MM.1S (cell line): Measurements from ENCODE around the gene CYB5R2.

Source experiments
- DNase-seq: peaks from one replicate; pipeline ENCODE4 v3.0.0-alpha.2; 2015
- H2AFZ ChIP-seq: fragments of 300-600 bp; sonication (generic); 2 replicates; pipeline ENCODE4 v1.6.0; 2016; ENCODE audit warnings: antibody characterized with exemption, low read length
- H3F3A ChIP-seq: fragments of 300-600 bp; sonication (generic); 2 replicates; pipeline ENCODE4 v1.6.1; 2016; ENCODE audit warnings: mild to moderate bottlenecking, antibody characterized with exemption, low read length, moderate library complexity, mixed read lengths; ENCODE audit not compliant: insufficient read depth
- H3K27ac ChIP-seq: fragments of 300-600 bp; sonication (generic); 2 replicates; pipeline ENCODE4 v1.5.1; 2016; ENCODE audit warnings: mild to moderate bottlenecking, low read length
- H3K27me3 ChIP-seq: fragments of 300-600 bp; sonication (generic); replicated peaks from 2 replicates; pipeline ENCODE4 v1.6.0; 2016; ENCODE audit warnings: low read length; ENCODE audit not compliant: insufficient read depth
- H3K36me3 ChIP-seq: fragments of 300-600 bp; sonication (generic); replicated peaks from 2 replicates; pipeline ENCODE4 v1.6.1; 2016; ENCODE audit warnings: mild to moderate bottlenecking, low read length, mixed read lengths; ENCODE audit not compliant: insufficient read depth
- H3K4me1 ChIP-seq: fragments of 300-600 bp; sonication (generic); 2 replicates; pipeline ENCODE4 v1.6.1; 2016; ENCODE audit warnings: low read length, mixed read lengths
- H3K4me2 ChIP-seq: fragments of 300-600 bp; sonication (generic); 2 replicates; pipeline ENCODE4 v1.6.0; 2016; ENCODE audit warnings: low read depth, low read length
- H3K4me3 ChIP-seq: fragments of 300-600 bp; sonication (generic); 2 replicates; pipeline ENCODE4 v1.5.1; 2016; ENCODE audit warnings: low read length, mixed read lengths
- H3K79me2 ChIP-seq: fragments of 300-600 bp; sonication (generic); 2 replicates; pipeline ENCODE4 v1.6.1; 2016; ENCODE audit warnings: mixed run types, low read length, mixed read lengths
- H3K9ac ChIP-seq: fragments of 300-600 bp; sonication (generic); 2 replicates; pipeline ENCODE4 v1.6.1; 2016; ENCODE audit warnings: low read length, mixed read lengths
- H3K9me2 ChIP-seq: fragments of 300-600 bp; sonication (generic); replicated peaks from 2 replicates; pipeline ENCODE4 v1.6.1; 2016; ENCODE audit warnings: mild to moderate bottlenecking, low read length, mixed read lengths; ENCODE audit not compliant: insufficient read depth
- H3K9me3 ChIP-seq: fragments of 300-600 bp; sonication (generic); replicated peaks from 2 replicates; pipeline ENCODE4 v1.6.1; 2016; ENCODE audit warnings: mild to moderate bottlenecking, low read length, mixed read lengths; ENCODE audit not compliant: insufficient read depth
- H4K20me1 ChIP-seq: fragments of 300-600 bp; sonication (generic); 2 replicates; pipeline ENCODE4 v1.6.1; 2016; ENCODE audit warnings: mild to moderate bottlenecking, low read length, moderate library complexity, mixed read lengths; ENCODE audit not compliant: insufficient read depth
- EZH2 ChIP-seq: fragments of 300-600 bp; sonication (generic); optimal IDR thresholded peaks from 2 replicates; pipeline ENCODE3; 2017; ENCODE audit warnings: low read depth, mild to moderate bottlenecking, antibody characterized with exemption, low read length, mixed read lengths
- EZH2phosphoT487 ChIP-seq: fragments of 300-600 bp; sonication (generic); IDR thresholded peaks from 2 replicates; pipeline ENCODE4 v1.6.1; 2018; ENCODE audit warnings: antibody characterized with exemption, low read length
- TF ChIP-seq, protein P1 (sequence below): fragments of 300-600 bp; sonication (generic); IDR thresholded peaks from 2 replicates; pipeline ENCODE4 v1.5.1; 2016; ENCODE audit warnings: antibody characterized with exemption, low read length, mixed read lengths

The CYB5R2 gene

DNA sequence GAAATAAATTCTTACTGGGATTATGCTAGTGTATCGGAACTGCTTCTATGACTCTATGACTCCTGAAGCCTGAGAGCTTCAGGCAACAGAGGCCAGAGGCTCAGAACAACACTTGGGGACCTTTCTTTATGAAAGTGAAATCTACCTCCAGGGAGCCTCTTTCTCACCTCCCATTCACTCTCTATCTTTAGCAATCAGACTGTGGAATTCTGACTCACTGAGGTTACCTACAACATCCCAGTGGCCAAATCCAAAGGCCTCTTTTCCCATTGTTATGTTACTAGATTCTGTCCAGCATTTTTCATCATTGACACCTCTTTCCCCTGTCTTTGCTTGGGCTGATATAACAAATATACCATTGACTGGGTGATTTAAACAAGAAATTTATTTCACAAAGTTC lies 14.1 kb upstream of the CYB5R2 start:
- H4K20me1 ChIP-seq: no peaks in the 10 kb centered on the region
- H3K4me3 ChIP-seq: no peak overlapping the region
- TF ChIP-seq, protein P1, sequence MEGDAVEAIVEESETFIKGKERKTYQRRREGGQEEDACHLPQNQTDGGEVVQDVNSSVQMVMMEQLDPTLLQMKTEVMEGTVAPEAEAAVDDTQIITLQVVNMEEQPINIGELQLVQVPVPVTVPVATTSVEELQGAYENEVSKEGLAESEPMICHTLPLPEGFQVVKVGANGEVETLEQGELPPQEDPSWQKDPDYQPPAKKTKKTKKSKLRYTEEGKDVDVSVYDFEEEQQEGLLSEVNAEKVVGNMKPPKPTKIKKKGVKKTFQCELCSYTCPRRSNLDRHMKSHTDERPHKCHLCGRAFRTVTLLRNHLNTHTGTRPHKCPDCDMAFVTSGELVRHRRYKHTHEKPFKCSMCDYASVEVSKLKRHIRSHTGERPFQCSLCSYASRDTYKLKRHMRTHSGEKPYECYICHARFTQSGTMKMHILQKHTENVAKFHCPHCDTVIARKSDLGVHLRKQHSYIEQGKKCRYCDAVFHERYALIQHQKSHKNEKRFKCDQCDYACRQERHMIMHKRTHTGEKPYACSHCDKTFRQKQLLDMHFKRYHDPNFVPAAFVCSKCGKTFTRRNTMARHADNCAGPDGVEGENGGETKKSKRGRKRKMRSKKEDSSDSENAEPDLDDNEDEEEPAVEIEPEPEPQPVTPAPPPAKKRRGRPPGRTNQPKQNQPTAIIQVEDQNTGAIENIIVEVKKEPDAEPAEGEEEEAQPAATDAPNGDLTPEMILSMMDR: no peak
- TF ChIP-seq EZH2phosphoT487 (no peak), EZH2 (no peak)
- no peak overlapping the region for H3K4me2 ChIP-seq
- H3K36me3 ChIP-seq: no peaks in the 10 kb centered on the region
- no peaks in the 10 kb centered on the region for H3K4me1 ChIP-seq
- H3K79me2 ChIP-seq: no peaks in the 10 kb centered on the region
- no peak overlapping the region for H3K27ac ChIP-seq
- no peak overlapping the region for H3K9ac ChIP-seq
- H3F3A ChIP-seq: no peaks in the 10 kb centered on the region
- no peaks in the 10 kb centered on the region for H3K9me2 ChIP-seq
- H3K9me3 ChIP-seq: no peaks in the 10 kb centered on the region
- no peaks in the 10 kb centered on the region for H3K27me3 ChIP-seq
- DNase-seq: no peak
- H2AFZ ChIP-seq: no peak overlapping the region

DNA sequence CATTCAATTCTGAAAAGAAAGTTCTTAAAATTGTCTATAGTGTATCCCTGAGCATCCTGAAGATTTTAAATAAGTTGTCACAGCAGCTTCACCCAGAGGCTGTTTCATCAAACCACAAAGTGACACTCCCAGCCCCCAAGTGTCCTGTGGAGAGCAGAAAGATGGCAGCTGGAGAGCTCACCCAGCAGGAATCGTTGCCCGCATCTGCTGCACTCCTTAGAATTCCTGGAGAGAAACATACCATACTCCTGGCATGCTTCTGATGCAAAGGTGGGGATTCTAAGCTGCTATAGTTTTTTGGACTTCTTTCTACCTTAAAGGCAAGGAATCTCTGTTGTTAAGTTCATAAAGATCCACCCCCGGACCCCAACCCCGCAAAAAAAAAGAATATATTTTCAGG lies 13.5 kb upstream of the CYB5R2 start:
- Histone ChIP-seq H4K20me1 (no peaks in the 10 kb centered on the region), H3K27ac (no peak overlapping the region), H3K9ac (no peak overlapping the region), H3K9me2 (no peaks in the 10 kb centered on the region), H3K9me3 (no peaks in the 10 kb centered on the region), H2AFZ (no peak overlapping the region), H3K4me1 (no peaks in the 10 kb centered on the region), H3K4me3 (no peak overlapping the region), H3K36me3 (no peaks in the 10 kb centered on the region), H3K27me3 (no peaks in the 10 kb centered on the region), H3K4me2 (no peak overlapping the region), H3F3A (no peaks in the 10 kb centered on the region), H3K79me2 (no peaks in the 10 kb centered on the region)
- no peak for TF ChIP-seq EZH2phosphoT487
- TF ChIP-seq, protein P1: no peak
- TF ChIP-seq EZH2: no peak
- DNase-seq: no peak

DNA sequence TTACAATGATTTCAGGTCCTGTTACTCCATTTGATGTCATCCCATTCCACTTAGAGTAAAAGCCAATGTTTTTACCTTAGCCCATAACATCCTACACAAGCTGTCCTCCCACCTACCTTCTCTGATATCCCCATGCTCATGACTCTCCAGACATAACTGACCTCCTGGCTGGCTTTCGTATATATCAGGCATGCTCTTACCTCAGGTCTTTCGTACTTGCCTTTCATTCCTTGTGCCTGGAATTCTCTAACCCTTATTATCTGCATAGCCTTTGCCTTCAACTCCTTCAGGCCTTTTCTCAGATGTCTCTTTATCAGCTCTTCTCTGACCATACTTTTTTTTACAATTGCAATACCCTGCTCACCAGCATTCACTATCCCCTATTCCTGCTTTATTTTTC lies 10.3 kb upstream of the CYB5R2 start:
- H3F3A ChIP-seq: no peaks in the 10 kb centered on the region
- no peak for DNase-seq
- no peak overlapping the region for H3K9ac ChIP-seq
- H3K4me3 ChIP-seq: no peak overlapping the region
- no peaks in the 10 kb centered on the region for H4K20me1 ChIP-seq
- no peak overlapping the region for H3K27ac ChIP-seq
- no peaks in the 10 kb centered on the region for H3K27me3 ChIP-seq
- no peaks in the 10 kb centered on the region for H3K4me1 ChIP-seq
- H3K79me2 ChIP-seq: no peaks in the 10 kb centered on the region
- no peaks in the 10 kb centered on the region for H3K36me3 ChIP-seq
- TF ChIP-seq, protein P1: no peak
- TF ChIP-seq EZH2: no peak
- TF ChIP-seq EZH2phosphoT487: no peak
- no peaks in the 10 kb centered on the region for H3K9me3 ChIP-seq
- no peak overlapping the region for H2AFZ ChIP-seq
- H3K4me2 ChIP-seq: no peak overlapping the region
- H3K9me2 ChIP-seq: no peaks in the 10 kb centered on the region
